Mononuclear cell (primary cell): ENCODE measurements around the gene TIMM50. TPM values are rescaled to one million over a fixed set of nuclear protein-coding genes. Genes with fewer than 3 reads are reported as not detected.

Experiments used
- H3K27me3 ChIP-seq: 2 replicates; pipeline ENCODE4 v1.6.0; 2011; ENCODE audit warnings: low read length, control low read depth; ENCODE audit not compliant: insufficient read depth
- H3K4me1 ChIP-seq: 2 replicates; pipeline ENCODE4 v1.5.1; 2011; ENCODE audit warnings: mild to moderate bottlenecking, low read length, control low read depth; ENCODE audit not compliant: insufficient read depth
- H3K4me3 ChIP-seq: 2 replicates; pipeline ENCODE4 v1.5.1; 2011; ENCODE audit warnings: mild to moderate bottlenecking, low read length, moderate library complexity
- H3K9me3 ChIP-seq: 2 replicates; pipeline ENCODE4 v1.5.1; 2011; ENCODE audit warnings: low read depth, mild to moderate bottlenecking, control low read depth, low read length
- total RNA-seq: library from RNA; depleted of rRNA; stranded (reverse); fragments of >200 nt; gene quantifications from one replicate; pipeline ENCODE4 v1.2.3, GENCODE V29; 2012

TIMM50 gene
- 17.1 TPM for total RNA-seq

DNA sequence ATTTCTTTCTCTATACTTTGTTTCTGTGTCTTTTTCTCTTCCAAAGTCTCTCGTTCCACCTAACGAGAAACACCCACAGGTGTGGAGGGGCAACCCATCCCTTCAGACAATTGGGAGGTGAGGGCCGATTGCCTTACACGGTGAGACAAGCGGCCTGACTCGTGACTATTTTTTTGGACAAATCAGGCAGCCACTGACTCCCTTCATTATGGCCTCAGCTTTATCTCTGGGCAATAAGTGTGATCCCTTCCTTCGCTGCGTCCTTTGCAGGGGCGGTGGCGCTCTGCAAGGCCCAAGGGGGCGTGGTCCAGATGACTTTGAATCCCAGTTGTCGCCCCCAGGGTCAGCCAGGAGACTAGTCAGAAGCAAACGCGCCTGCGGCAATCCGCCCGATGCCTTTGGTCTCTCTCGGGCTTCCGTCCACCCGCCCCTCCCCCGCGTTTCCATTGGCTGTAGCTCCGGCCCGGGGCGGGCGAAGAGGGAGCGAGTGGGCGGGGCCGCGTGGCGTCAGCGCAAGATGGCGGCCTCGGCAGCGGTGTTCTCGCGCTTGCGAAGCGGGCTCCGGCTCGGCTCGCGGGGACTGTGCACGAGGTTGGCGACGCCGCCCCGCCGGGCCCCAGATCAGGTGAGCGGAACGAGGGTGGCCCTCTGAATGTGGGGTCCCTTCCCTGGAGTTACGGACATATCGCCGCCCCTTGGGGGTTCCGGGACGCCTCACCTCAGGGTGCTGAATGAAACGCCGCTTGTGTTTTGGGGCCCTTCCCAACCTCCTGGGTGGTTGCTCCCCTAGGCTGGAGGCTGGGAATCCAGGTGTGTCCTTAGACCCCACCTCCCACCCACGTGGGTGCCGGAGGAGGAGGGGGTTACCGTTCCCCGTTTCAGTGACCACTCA, at the start of gene TIMM50:
Gene TIMM50 (plus strand): TSS at position 502 of the 892 bp plus-strand sequence. CDS start 16 bp downstream, at position 518.
- Histone ChIP-seq H3K9me3 (no peaks in the 10 kb centered on the region), H3K27me3 (no peaks in the 10 kb centered on the region), H3K4me1 (peaks cover 22% of the 10 kb centered on the region), H3K4me3 (peak within 1 kb of the TSS; percentile 91)

DNA sequence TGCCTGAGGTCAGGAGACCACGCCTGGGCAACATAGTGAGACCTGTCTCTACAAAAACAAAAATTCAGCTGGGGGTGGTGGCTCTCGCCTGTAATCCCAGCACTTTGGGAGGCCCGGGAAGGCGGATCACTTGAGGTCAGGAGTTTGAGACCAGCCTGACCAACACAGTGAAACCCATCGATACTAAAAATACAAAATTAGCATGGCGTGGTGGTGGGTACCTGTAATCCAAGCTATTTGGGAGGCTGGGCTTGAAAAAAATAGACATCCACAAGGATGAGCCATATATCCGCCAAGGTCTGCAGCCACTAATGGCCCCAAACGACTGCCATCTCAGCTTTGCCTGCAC, 48.0 kb upstream of the TIMM50 start:
- peaks cover 43% of the 10 kb centered on the region for H3K4me1 ChIP-seq
- no peak overlapping the region for H3K4me3 ChIP-seq
- H3K27me3 ChIP-seq, result no peaks in the 10 kb centered on the region
- no peaks in the 10 kb centered on the region for H3K9me3 ChIP-seq

- H3K4me1 ChIP-seq, result peaks cover 43% of the 10 kb centered on the region
- H3K9me3 ChIP-seq, result no peaks in the 10 kb centered on the region
- no peaks in the 10 kb centered on the region for H3K27me3 ChIP-seq
- no peak overlapping the region for H3K4me3 ChIP-seq
These were observed 47.1 kb upstream of the TIMM50 start for GRCh38 chr19:39433480-39434079.

GRCh38 chr19:39434123-39435076, 46.2 kb upstream of the TIMM50 start:
- H3K4me3 ChIP-seq, result peak overlapping the region; percentile 83
- no peaks in the 10 kb centered on the region for H3K27me3 ChIP-seq
- H3K9me3 ChIP-seq, result no peaks in the 10 kb centered on the region
- H3K4me1 ChIP-seq, result peaks cover 43% of the 10 kb centered on the region

GRCh38 chr19:39435499-39436349, 44.9 kb upstream of the TIMM50 start, which contains the start of gene RPS16:
Gene RPS16, minus strand, starts transcription at chr19:39435949. Its CDS starts 54 bp downstream, at chr19:39435895.
- peaks cover 39% of the 10 kb centered on the region for H3K4me1 ChIP-seq
- H3K27me3 ChIP-seq, result no peaks in the 10 kb centered on the region
- H3K9me3 ChIP-seq, result no peaks in the 10 kb centered on the region
- peak within 1 kb of the TSS; percentile 83 for H3K4me3 ChIP-seq

DNA sequence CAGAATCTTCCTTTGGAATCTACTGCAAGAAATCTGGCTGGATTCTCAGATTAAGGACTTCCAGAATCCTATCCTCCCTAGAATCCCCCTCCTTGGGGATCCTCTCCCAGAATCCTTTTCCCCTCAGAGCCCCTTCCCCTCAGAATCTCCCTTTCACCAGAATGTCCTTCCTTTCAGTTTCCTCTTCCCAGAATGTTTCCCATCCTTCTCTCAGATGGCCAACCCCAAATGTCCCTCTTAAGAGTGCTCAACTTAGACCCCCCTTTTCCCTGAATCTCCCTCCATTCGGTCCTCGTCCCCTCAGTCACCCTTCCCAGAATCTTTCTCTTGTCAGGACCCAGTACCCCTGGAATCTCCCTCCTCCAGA, 44.3 kb upstream of the TIMM50 start:
- H3K4me3 ChIP-seq, result peak overlapping the region; percentile 83
- H3K9me3 ChIP-seq, result no peaks in the 10 kb centered on the region
- no peaks in the 10 kb centered on the region for H3K27me3 ChIP-seq
- H3K4me1 ChIP-seq, result peaks cover 37% of the 10 kb centered on the region

DNA sequence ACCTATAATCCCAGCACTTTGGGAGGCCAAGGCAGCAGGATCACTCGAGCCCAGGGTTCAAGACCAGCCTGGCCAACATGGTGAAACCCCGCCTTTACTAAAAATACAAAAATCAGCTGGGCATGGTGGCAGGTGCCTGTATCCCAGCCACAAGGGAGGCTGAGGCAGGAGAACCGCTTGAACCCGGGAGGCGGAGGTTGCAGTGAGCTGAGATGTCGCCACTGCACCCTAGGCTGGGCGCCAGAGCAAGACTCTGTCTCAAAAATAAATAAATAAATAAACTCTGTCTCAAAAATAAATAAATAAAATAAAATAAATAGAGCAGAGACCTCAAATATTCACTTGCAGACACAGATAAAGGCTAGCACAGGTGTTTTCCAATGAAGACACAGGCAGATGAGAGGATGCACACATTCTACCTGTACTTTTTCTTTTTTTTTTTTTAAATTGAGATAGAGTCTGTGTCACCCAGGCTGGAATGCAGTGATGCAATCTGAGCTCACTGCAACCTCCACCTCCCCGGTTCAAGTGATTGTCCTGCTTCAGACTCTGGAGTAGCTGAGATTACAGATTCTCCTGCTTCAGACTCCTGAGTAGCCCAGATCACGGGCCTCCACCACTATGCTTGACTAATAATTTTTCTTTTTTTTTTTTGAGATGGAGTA, 42.2 kb upstream of the TIMM50 start:
- no peak overlapping the region for H3K4me3 ChIP-seq
- H3K27me3 ChIP-seq, result no peaks in the 10 kb centered on the region
- H3K4me1 ChIP-seq, result peaks cover 34% of the 10 kb centered on the region
- H3K9me3 ChIP-seq, result no peaks in the 10 kb centered on the region

DNA sequence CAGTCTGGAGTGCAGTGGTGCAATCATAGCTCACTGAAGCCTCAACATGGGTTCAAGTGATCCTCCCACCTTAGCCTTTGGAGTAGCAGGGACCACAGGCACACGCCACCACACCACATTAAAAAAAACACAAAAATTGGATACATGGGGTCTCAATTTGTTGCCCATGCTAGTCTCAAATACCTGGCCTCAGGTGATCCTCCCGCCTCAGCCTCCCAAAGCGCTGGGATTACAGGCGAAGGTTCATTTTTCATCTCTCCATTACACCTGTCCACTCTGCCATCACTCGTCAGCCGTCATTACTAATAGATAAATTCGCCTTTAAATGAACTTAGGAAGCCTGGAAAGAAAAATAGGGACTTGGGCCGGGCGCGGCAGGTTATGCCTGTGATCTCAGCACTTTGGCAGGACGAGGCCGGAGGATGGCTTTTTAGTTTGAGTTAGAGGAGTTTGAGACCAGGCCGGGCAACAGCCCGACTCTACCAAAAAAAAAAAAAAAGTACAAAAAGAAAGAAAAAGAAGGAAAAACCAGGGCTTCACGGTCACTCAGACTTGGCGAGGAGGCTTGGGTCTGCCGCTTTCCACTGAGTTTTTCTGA, 35.9 kb upstream of the TIMM50 start:
- Histone ChIP-seq H3K27me3 (no peaks in the 10 kb centered on the region), H3K9me3 (no peaks in the 10 kb centered on the region), H3K4me1 (peaks cover 54% of the 10 kb centered on the region), H3K4me3 (peak overlapping the region; percentile 99)

- Histone ChIP-seq H3K4me1 (peaks cover 59% of the 10 kb centered on the region), H3K27me3 (no peaks in the 10 kb centered on the region)
These were observed 35.2 kb upstream of the TIMM50 start, which contains the start of gene SUPT5H for GRCh38 chr19:39445196-39446111. Gene SUPT5H, plus strand, starts transcription at chr19:39445582. Its CDS starts 309 bp downstream, at chr19:39445891.

GRCh38 chr19:39446365-39447084, 34.1 kb upstream of the TIMM50 start:
- H3K4me1 ChIP-seq, result peaks cover 54% of the 10 kb centered on the region
- H3K4me3 ChIP-seq, result peak overlapping the region; percentile 99
- H3K9me3 ChIP-seq, result no peaks in the 10 kb centered on the region
- H3K27me3 ChIP-seq, result no peaks in the 10 kb centered on the region

More at GRCh38 chr19:39445196-39446111, 35.2 kb upstream of the TIMM50 start, which contains the start of gene SUPT5H:
- Histone ChIP-seq H3K9me3 (no peaks in the 10 kb centered on the region), H3K4me3 (peak within 1 kb of the TSS; percentile 99)

DNA sequence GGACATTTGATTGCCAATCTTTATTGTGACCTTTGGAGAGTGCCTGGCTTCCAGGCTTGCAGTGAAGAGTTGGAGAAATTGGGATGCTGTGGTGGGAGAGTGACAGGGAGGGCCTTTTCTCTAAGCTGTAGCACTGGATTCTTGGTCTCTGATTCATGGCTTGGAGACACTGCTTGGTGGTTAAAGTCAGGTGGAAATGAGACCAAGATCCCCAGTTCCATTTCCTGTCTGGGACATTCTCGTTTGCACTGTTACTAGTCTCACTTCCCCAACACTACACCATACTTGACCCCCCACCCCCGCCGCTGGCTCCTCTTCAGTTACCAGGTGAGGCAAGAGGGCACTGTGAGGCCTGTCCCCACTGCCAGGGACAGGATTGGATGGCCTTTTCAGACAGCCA, 32.4 kb upstream of the TIMM50 start:
- Histone ChIP-seq H3K9me3 (no peaks in the 10 kb centered on the region), H3K4me1 (peaks cover 54% of the 10 kb centered on the region), H3K27me3 (no peaks in the 10 kb centered on the region), H3K4me3 (no peak overlapping the region)
